K562 (cell line): ENCODE data around the gene PODN. TPM values are rescaled to one million over a fixed set of nuclear protein-coding genes. Genes with fewer than 3 reads are reported as not detected.

Experiments
- ATAC-seq: fragments of 200-7000 bp; cut with Tn5 transposase; 3 replicates; pipeline ENCODE4 v1.9.1; 2020; ENCODE audit warnings: moderate library complexity
- BruUV-seq: library from RNA; stranded (reverse); fragments of 400-500 nt; replicated peaks from 2 replicates; lab custom pipeline; 2021; lab: Mats Ljungman, UMichigan
- CTCF ChIA-PET: fragments of 300-600 bp; formaldehyde crosslinking; extraction: SDS; loops from one replicate; lab custom pipeline; 2021; ENCODE audit warnings: low intra/inter-chr PET ratio; lab: Yijun Ruan, JAX
- POLR2A ChIA-PET: fragments of 300-600, 350-650 bp; sonication (Branson Sonifier 250); formaldehyde crosslinking; extraction: SDS; loops from one replicate; lab custom pipeline; 2021; ENCODE audit warnings: antibody characterized with exemption, inconsistent platforms; lab: Yijun Ruan, JAX
- DNase-seq, 4 experiments: peaks; one replicate each; pipeline versions ENCODE4 v3.0.0 to v3.0.0-alpha.2; 2011 to 2018; ENCODE audit warnings: low spot score in 3 of 4, mixed read lengths in 3 of 4; ENCODE audit errors: extremely low read depth in 1 of 4
- FAIRE-seq: peaks from 2 replicates; lab custom pipeline; 2011; peaks lifted over from hg19 to GRCh38; lab: Jason Lieb, UNC
- H2AFZ ChIP-seq: 2 replicates; pipeline ENCODE4 v1.6.0; 2011; ENCODE audit warnings: low read depth, low read length, control low read depth, inconsistent platforms
- H3K27ac ChIP-seq: fragments of 200-600 bp; 3 replicates; pipeline ENCODE4 v1.8.0; 2011; ENCODE audit warnings: low read depth, mild to moderate bottlenecking, control low read depth, inconsistent platforms, low read length, moderate library complexity, mixed read lengths; ENCODE audit errors: extremely low read depth
- H3K27me3 ChIP-seq, 2 experiments: fragments of 300-600 bp in 1 of 2; 2 replicates in 1 of 2; 3 replicates in 1 of 2; pipeline versions ENCODE4 v1.6.0 to v1.8.0; 2011; ENCODE audit warnings: inconsistent platforms in 2 of 2, low read length in 2 of 2, mild to moderate bottlenecking in 1 of 2, mixed read lengths in 1 of 2, moderate library complexity in 1 of 2; ENCODE audit not compliant: control insufficient read depth in 2 of 2, insufficient read depth in 2 of 2
- H3K36me3 ChIP-seq: fragments of 300-600 bp; 3 replicates; pipeline ENCODE4 v1.8.0; 2011; ENCODE audit warnings: mild to moderate bottlenecking, low read length, inconsistent platforms; ENCODE audit not compliant: control insufficient read depth, insufficient read depth
- H3K4me1 ChIP-seq, 2 experiments: fragments of 200-600 bp in 1 of 2; replicated peaks in 1 of 2; 2 replicates in 1 of 2; 3 replicates in 1 of 2; pipeline versions ENCODE4 v1.5.1 to v1.8.0; 2011; ENCODE audit warnings: inconsistent platforms in 2 of 2, low read length in 2 of 2, mild to moderate bottlenecking in 1 of 2, mixed read lengths in 1 of 2, moderate library complexity in 1 of 2; ENCODE audit not compliant: control insufficient read depth in 2 of 2, insufficient read depth in 2 of 2
- H3K4me2 ChIP-seq: 2 replicates; pipeline ENCODE4 v1.6.1; 2011; ENCODE audit warnings: low read length, control low read depth, inconsistent platforms, mixed read lengths; ENCODE audit not compliant: insufficient read depth
- H3K4me3 ChIP-seq: fragments of 200-600 bp; sonication (generic), shearing (Covaris generic); 2 replicates; pipeline ENCODE4 v1.5.1; 2016; ENCODE audit warnings: control low read depth, inconsistent platforms
- H3K79me2 ChIP-seq: fragments of 200-600 bp; 3 replicates; pipeline ENCODE4 v1.8.0; 2011; ENCODE audit warnings: low read length, inconsistent platforms; ENCODE audit not compliant: control insufficient read depth, insufficient read depth
- H3K9ac ChIP-seq, 2 experiments: 2 replicates each; pipeline versions ENCODE4 v1.6.0 to v1.6.1; 2011; ENCODE audit warnings: low read depth in 2 of 2, low read length in 2 of 2, control low read depth in 1 of 2, inconsistent platforms in 1 of 2, mild to moderate bottlenecking in 1 of 2, mixed read lengths in 1 of 2; ENCODE audit not compliant: insufficient read depth in 1 of 2
- H3K9me1 ChIP-seq: one replicate; pipeline ENCODE4 v1.6.0; 2011; ENCODE audit warnings: inconsistent platforms, mild to moderate bottlenecking, low read length, moderate library complexity; ENCODE audit not compliant: control insufficient read depth, insufficient read depth
- H3K9me3 ChIP-seq: replicated peaks from 2 replicates; pipeline ENCODE4 v1.5.1; 2011; ENCODE audit warnings: low read depth, low read length, inconsistent platforms; ENCODE audit not compliant: control insufficient read depth, insufficient read depth
- H4K20me1 ChIP-seq: replicated peaks from 2 replicates; pipeline ENCODE4 v1.6.1; 2011; ENCODE audit warnings: low read length, inconsistent platforms, mixed read lengths; ENCODE audit not compliant: control insufficient read depth, insufficient read depth
- ERF ChIP-seq: fragments of 450-650 bp; formaldehyde crosslinking; IDR thresholded peaks from 2 replicates; pipeline ENCODE4 v1.4.0; 2020; ENCODE audit warnings: mild to moderate bottlenecking, mixed read lengths
- FOXK1 ChIP-seq: sonication (generic); formaldehyde crosslinking; IDR thresholded peaks from 2 replicates; pipeline ENCODE4 v1.8.0; 2022; ENCODE audit warnings: missing genetic modification reagents, mild to moderate bottlenecking, borderline replicate concordance
- HSF4 ChIP-seq: fragments of 250-450 bp; sonication (Bioruptor Pico); IDR thresholded peaks from 2 replicates; pipeline ENCODE4 v2.1.2; 2022; ENCODE audit warnings: mild to moderate bottlenecking, moderate library complexity, borderline replicate concordance
- NELFE ChIP-seq: IDR thresholded peaks from 2 replicates; pipeline ENCODE4 v1.6.1; 2011; ENCODE audit warnings: mild to moderate bottlenecking; ENCODE audit not compliant: insufficient read depth, insufficient read length
- NR2C1 ChIP-seq, 2 experiments: fragments of 450-650 bp; IDR thresholded peaks; 2 replicates each; pipeline ENCODE4 v1.6.1; 2017; ENCODE audit warnings: mild to moderate bottlenecking in 2 of 2, antibody characterized with exemption in 1 of 2, inconsistent platforms in 1 of 2, missing compliant biosample characterization in 1 of 2, missing genetic modification characterization in 1 of 2
- RBM14 ChIP-seq: fragments of 200-400 bp; formaldehyde crosslinking; IDR thresholded peaks from 2 replicates; pipeline ENCODE4 v1.6.1; 2018; ENCODE audit warnings: low read depth, mild to moderate bottlenecking, low read length, moderate library complexity, borderline replicate concordance; ENCODE audit not compliant: insufficient read depth
- RBM25 ChIP-seq: fragments of 200-400 bp; formaldehyde crosslinking; IDR thresholded peaks from 2 replicates; pipeline ENCODE4 v1.6.1; 2018; ENCODE audit warnings: low read length, low read depth, moderate library complexity; ENCODE audit not compliant: severe bottlenecking
- SIN3B ChIP-seq: fragments of 450-650 bp; IDR thresholded peaks from 2 replicates; pipeline ENCODE4 v1.6.1; 2017; ENCODE audit warnings: low read depth, mild to moderate bottlenecking, moderate library complexity
- THRAP3 ChIP-seq: fragments of 450-650 bp; IDR thresholded peaks from 2 replicates; pipeline ENCODE4 v1.6.1; 2016; ENCODE audit warnings: mild to moderate bottlenecking, inconsistent platforms, borderline replicate concordance
- TOE1 ChIP-seq, 2 experiments: fragments of 450-650 bp in 1 of 2; sonication (generic) in 1 of 2; formaldehyde crosslinking in 1 of 2; IDR thresholded peaks; 2 replicates each; pipeline versions ENCODE4 v1.7.1 to v1.8.0; 2016 to 2022; ENCODE audit warnings: borderline replicate concordance in 2 of 2, mild to moderate bottlenecking in 2 of 2, antibody characterized with exemption in 1 of 2, inconsistent platforms in 1 of 2, low read depth in 1 of 2, missing genetic modification reagents in 1 of 2, moderate library complexity in 1 of 2
- ZNF311 ChIP-seq: fragments of 250-450 bp; sonication (Bioruptor Pico); IDR thresholded peaks from 2 replicates; pipeline ENCODE4 v1.4.0; 2020; ENCODE audit warnings: mild to moderate bottlenecking, moderate library complexity
- ZNF324 ChIP-seq: fragments of 250-450 bp; sonication (Bioruptor Pico); IDR thresholded peaks from 2 replicates; pipeline ENCODE4 v1.4.0; 2020; ENCODE audit warnings: mild to moderate bottlenecking
- ZZZ3 ChIP-seq: fragments of 450-650 bp; IDR thresholded peaks from 2 replicates; pipeline ENCODE4 v1.6.1; 2016; ENCODE audit warnings: antibody characterized with exemption, mild to moderate bottlenecking, moderate library complexity
- WGBS: fragments of 100-300 bp; shearing (Covaris generic); methylation state at CpG from one replicate; pipeline ENCODE4 v1.1.6; 2016; ENCODE audit warnings: low coverage, mixed read lengths; ENCODE audit not compliant: insufficient coverage; ENCODE audit errors: missing lambda C conversion rate; 5-methylcytosine and 5-hydroxymethylcytosine counted together
- in situ Hi-C: fragments of 300-500 bp; cut with MboI; formaldehyde crosslinking; loops from 4 replicates; pipeline ENCODE4 v1.15.0; 2018; ENCODE audit warnings: inconsistent platforms, mixed read lengths
- intact Hi-C: fragments of 100-400 bp; cut with micrococcal nuclease; formaldehyde crosslinking; loops from 2 replicates; pipeline ENCODE4 v1.14.2; 2022
- polyA plus RNA-seq, 8 experiments: library from polyadenylated mRNA; depleted of rRNA in 4 of 8; stranded (reverse) in 5 of 8; unstranded in 3 of 8; fragments of >200 nt; fragmentation: Nextera tagmentation in 2 of 8; fragmentation: Illumina TruSeq in 1 of 8; extraction: Ambion mirVana in 2 of 8; extraction: Trizol in 1 of 8; gene quantifications; 2 replicates each; pipeline versions ENCODE4 v1.2.1 to v1.2.3, GENCODE V29; 2011 to 2014; ENCODE audit warnings: inconsistent platforms in 1 of 8, missing spikeins in 1 of 8
- total RNA-seq, 7 experiments: library from RNA; depleted of rRNA in 6 of 7; stranded (reverse); fragments of >200 nt in 6 of 7; fragmentation: Illumina TruSeq in 2 of 7; extraction: Trizol in 2 of 7; gene quantifications; 2 replicates each; pipeline versions ENCODE4 v1.2.1 to v1.2.3, GENCODE V29; 2011 to 2021; ENCODE audit warnings: low replicate concordance in 1 of 7
- TF ChIP-seq, protein P1 (sequence below), 2 experiments: fragments of 450-650 bp; IDR thresholded peaks; 2 replicates each; pipeline ENCODE4 v1.6.1; 2016
- TF ChIP-seq, protein P2 (sequence below): fragments of 450-650 bp; IDR thresholded peaks from 2 replicates; pipeline ENCODE4 v1.7.0; 2016; ENCODE audit warnings: borderline replicate concordance
- TF ChIP-seq, protein P3 (sequence below): sonication (generic); formaldehyde crosslinking; IDR thresholded peaks from 2 replicates; pipeline ENCODE4 v1.8.0; 2022; ENCODE audit warnings: mild to moderate bottlenecking, missing genetic modification reagents
- TF ChIP-seq, protein P4 (sequence below): fragments of 450-650 bp; formaldehyde crosslinking; conservative IDR thresholded peaks from 2 replicates; pipeline ENCODE4 v1.4.0; 2022; ENCODE audit warnings: mild to moderate bottlenecking, missing genetic modification characterization

Gene PODN
- total and polyA plus RNA-seq, 9 of the 15 experiments (the other 6 are each of a cell fraction or from before 2014, with no cell fraction given), result not detected

DNA sequence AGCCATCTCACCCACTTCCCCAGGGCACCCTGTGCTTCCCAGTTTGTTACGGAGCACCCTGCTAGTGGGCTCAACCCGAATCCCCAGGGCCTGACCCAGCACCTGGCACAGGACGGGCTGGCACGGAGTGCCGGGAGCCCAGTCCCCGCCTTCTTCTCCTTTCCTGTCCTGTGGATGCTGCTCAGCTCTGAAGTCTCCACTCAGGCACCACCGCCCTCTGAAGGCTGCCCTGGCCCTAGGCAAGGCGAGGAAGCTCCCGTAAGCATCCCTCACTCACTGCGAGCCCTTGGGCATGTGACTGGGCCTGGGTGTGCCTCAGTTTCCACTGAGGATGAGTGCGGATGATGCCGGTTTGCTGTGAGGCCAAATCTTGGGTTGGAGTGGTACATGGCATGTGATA is 58.6 kb downstream of the PODN start:
- TF ChIP-seq, protein P1, sequence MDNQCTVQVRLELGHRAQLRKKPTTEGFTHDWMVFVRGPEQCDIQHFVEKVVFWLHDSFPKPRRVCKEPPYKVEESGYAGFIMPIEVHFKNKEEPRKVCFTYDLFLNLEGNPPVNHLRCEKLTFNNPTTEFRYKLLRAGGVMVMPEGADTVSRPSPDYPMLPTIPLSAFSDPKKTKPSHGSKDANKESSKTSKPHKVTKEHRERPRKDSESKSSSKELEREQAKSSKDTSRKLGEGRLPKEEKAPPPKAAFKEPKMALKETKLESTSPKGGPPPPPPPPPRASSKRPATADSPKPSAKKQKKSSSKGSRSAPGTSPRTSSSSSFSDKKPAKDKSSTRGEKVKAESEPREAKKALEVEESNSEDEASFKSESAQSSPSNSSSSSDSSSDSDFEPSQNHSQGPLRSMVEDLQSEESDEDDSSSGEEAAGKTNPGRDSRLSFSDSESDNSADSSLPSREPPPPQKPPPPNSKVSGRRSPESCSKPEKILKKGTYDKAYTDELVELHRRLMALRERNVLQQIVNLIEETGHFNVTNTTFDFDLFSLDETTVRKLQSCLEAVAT (IDR thresholded peaks at IDR 0.05), result no peak
- TF ChIP-seq, protein P2, sequence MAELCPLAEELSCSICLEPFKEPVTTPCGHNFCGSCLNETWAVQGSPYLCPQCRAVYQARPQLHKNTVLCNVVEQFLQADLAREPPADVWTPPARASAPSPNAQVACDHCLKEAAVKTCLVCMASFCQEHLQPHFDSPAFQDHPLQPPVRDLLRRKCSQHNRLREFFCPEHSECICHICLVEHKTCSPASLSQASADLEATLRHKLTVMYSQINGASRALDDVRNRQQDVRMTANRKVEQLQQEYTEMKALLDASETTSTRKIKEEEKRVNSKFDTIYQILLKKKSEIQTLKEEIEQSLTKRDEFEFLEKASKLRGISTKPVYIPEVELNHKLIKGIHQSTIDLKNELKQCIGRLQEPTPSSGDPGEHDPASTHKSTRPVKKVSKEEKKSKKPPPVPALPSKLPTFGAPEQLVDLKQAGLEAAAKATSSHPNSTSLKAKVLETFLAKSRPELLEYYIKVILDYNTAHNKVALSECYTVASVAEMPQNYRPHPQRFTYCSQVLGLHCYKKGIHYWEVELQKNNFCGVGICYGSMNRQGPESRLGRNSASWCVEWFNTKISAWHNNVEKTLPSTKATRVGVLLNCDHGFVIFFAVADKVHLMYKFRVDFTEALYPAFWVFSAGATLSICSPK, result no peak
- TF ChIP-seq TOE1 (IDR thresholded peaks at IDR 0.05; ENCODE audit: borderline replicate concordance) (no peak), TOE1 (CRISPR knock-in tag; IDR thresholded peaks at IDR 0.05; ENCODE audit: borderline replicate concordance, low read depth) (no peak), ZNF324 (CRISPR knock-in tag) (no peak), ZNF311 (CRISPR knock-in tag) (no peak), ZZZ3 (no peak), FOXK1 (CRISPR knock-in tag) (no peak), HSF4 (no peak), THRAP3 (no peak), RBM14 (no peak), ERF (CRISPR knock-in tag) (no peak), NR2C1 (IDR thresholded peaks at IDR 0.05) (no peak), NR2C1 (tag; IDR thresholded peaks at IDR 0.05) (no peak), RBM25 (no peak), SIN3B (no peak), NELFE (no peak)
- TF ChIP-seq, protein P3, sequence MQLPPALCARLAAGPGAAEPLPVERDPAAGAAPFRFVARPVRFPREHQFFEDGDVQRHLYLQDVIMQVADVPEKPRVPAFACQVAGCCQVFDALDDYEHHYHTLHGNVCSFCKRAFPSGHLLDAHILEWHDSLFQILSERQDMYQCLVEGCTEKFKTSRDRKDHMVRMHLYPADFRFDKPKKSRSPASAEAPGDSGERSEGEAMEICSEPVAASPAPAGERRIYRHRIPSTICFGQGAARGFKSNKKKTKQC (CRISPR knock-in tag), result no peak
- TF ChIP-seq, protein P4, sequence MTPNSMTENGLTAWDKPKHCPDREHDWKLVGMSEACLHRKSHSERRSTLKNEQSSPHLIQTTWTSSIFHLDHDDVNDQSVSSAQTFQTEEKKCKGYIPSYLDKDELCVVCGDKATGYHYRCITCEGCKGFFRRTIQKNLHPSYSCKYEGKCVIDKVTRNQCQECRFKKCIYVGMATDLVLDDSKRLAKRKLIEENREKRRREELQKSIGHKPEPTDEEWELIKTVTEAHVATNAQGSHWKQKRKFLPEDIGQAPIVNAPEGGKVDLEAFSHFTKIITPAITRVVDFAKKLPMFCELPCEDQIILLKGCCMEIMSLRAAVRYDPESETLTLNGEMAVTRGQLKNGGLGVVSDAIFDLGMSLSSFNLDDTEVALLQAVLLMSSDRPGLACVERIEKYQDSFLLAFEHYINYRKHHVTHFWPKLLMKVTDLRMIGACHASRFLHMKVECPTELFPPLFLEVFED (CRISPR knock-in tag), result no peak
- no peaks in the 10 kb centered on the region for H3K36me3 ChIP-seq
- H3K9me3 ChIP-seq, result no peaks in the 10 kb centered on the region
- intact Hi-C loops (no loop called here), in situ Hi-C loops (loop anchor here (5.0 kb wide), 1 partner anchor 43 kb away; no protein-coding TSS in a partner anchor)
- H3K4me2 ChIP-seq, result no peak overlapping the region
- no peak for FAIRE-seq
- BruUV-seq, result no TSS peak
- no peak overlapping the region for H2AFZ ChIP-seq
- no peak for DNase-seq
- no peaks in the 10 kb centered on the region for H3K9me1 ChIP-seq
- WGBS, result 3% methylated on average over 12 of the region's 12 CpGs
- H3K4me1 ChIP-seq, result peaks cover 0 to 31% of the 10 kb centered on the region in 2 experiments; a peak in 1 of 5 replicates
- POLR2A ChIA-PET, result no interaction called here
- peaks cover 55 to 89% of the 10 kb centered on the region in 2 experiments for H3K27me3 ChIP-seq
- H4K20me1 ChIP-seq, result peaks cover 10% of the 10 kb centered on the region
- H3K9ac ChIP-seq, result no peak overlapping the region
- no peaks in the 10 kb centered on the region for H3K79me2 ChIP-seq
- H3K4me3 ChIP-seq, result no peak overlapping the region
- no peak for ATAC-seq
- no peak overlapping the region for H3K27ac ChIP-seq
- CTCF ChIA-PET, result no interaction called here
